RWPE1 (cell line): ENCODE measurements around the gene ZNF816.
"Not testable (repeated sequence)": the region's sequence is repeated elsewhere in the genome, so short reads cannot be mapped to it uniquely, and the experiment has no call there.

Experiments used
- CTCF ChIA-PET: fragments of 350-600 bp; sonication (Branson Sonifier 250); formaldehyde crosslinking; extraction: SDS; loops from one replicate; lab custom pipeline; 2021; lab: Yijun Ruan, JAX
- POLR2A ChIA-PET: fragments of 400-600 bp; formaldehyde crosslinking; extraction: SDS; loops from one replicate; lab custom pipeline; 2020; ENCODE audit warnings: antibody characterized with exemption; ENCODE audit not compliant: low non-redundant PET; lab: Yijun Ruan, JAX
- DNase-seq: peaks from one replicate; pipeline ENCODE4 v3.0.0; 2012; ENCODE audit warnings: low spot score
- H3K27ac ChIP-seq: fragments of 450-650 bp; 2 replicates; pipeline ENCODE4 v1.5.1; 2017
- CTCF ChIP-seq: fragments of 450-650 bp; conservative IDR thresholded peaks from 2 replicates; pipeline ENCODE4 v1.5.1; 2017; ENCODE audit warnings: low read depth, mild to moderate bottlenecking

Gene ZNF816

GRCh38 chr19:52936151-52936953, 26.3 kb downstream of the ZNF816 start:
- no peak overlapping the region for H3K27ac ChIP-seq
- no peak for TF ChIP-seq CTCF
- CTCF ChIA-PET = no interaction called here
- POLR2A ChIA-PET = no interaction called here
- no peak for DNase-seq

- no peak overlapping the region for H3K27ac ChIP-seq
- CTCF ChIA-PET = interaction anchor here (0.7 kb wide), 1 partner anchor 102 kb away, joined by 4 read pairs; no protein-coding TSS in a partner anchor
- POLR2A ChIA-PET = no interaction called here
- no peak for DNase-seq
- no peak for TF ChIP-seq CTCF
Measured at GRCh38 chr19:52935434-52935833, 27.2 kb downstream of the ZNF816 start.

- DNase-seq, CTCF ChIA-PET, POLR2A ChIA-PET: not testable (repeated sequence)
- H3K27ac ChIP-seq = peak overlapping the region; percentile 94
Measured at GRCh38 chr19:52924641-52925040, 38.0 kb downstream of the ZNF816 start.

GRCh38 chr19:52923778-52924593, 38.7 kb downstream of the ZNF816 start:
- H3K27ac ChIP-seq = peak overlapping the region; percentile 94
- ChIA-PET POLR2A (no interaction called here), CTCF (interaction anchor here (0.6 kb wide), 1 partner anchor 123 kb away, joined by 3 read pairs; no protein-coding TSS in a partner anchor)
- TF ChIP-seq CTCF = no peak
- no peak for DNase-seq

GRCh38 chr19:52922841-52923777, 39.6 kb downstream of the ZNF816 start, which contains the start of gene ZNF888:
Gene ZNF888 (minus strand): TSS chr19:52923428. CDS start chr19:52917873, 5,555 bp downstream.
- ChIA-PET POLR2A (no interaction called here), CTCF (no interaction called here)
- peak; percentile 81 for DNase-seq
- H3K27ac ChIP-seq = peak within 1 kb of the TSS; percentile 94
- TF ChIP-seq CTCF = no peak

- CTCF ChIA-PET = no interaction called here
- no peak overlapping the region for H3K27ac ChIP-seq
- POLR2A ChIA-PET = no interaction called here
- DNase-seq = no peak
- TF ChIP-seq CTCF = no peak
Measured at GRCh38 chr19:52917531-52917930, 45.1 kb downstream of the ZNF816 start.
